H9 (cell line): Measurements from ENCODE around the gene NUDT4. TPM values are rescaled to one million over a fixed set of nuclear protein-coding genes. Genes with fewer than 3 reads are reported as not detected.

Experiments
- DNase-seq: peaks from one replicate; pipeline ENCODE4 v3.0.0-alpha.2; 2017
- H2AFZ ChIP-seq: one replicate; pipeline ENCODE4 v1.6.1; 2013; ENCODE audit warnings: mild to moderate bottlenecking, low read length, control low read depth, moderate library complexity
- H2AK5ac ChIP-seq: 2 replicates; pipeline ENCODE4 v1.6.1; 2013; ENCODE audit warnings: low read length, control low read depth, mixed read lengths; ENCODE audit not compliant: insufficient read length
- H2BK120ac ChIP-seq: one replicate; pipeline ENCODE4 v1.6.1; 2013; ENCODE audit warnings: low read depth, mild to moderate bottlenecking, low read length, control low read depth, inconsistent platforms; ENCODE audit not compliant: poor library complexity, severe bottlenecking
- H2BK12ac ChIP-seq: 2 replicates; pipeline ENCODE4 v1.6.1; 2013; ENCODE audit warnings: low read length, control low read depth, mixed read lengths, low read depth; ENCODE audit not compliant: insufficient read length
- H2BK15ac ChIP-seq: 2 replicates; pipeline ENCODE4 v1.6.1; 2013; ENCODE audit warnings: low read depth, low read length, control low read depth
- H2BK20ac ChIP-seq: one replicate; pipeline ENCODE4 v1.6.1; 2013; ENCODE audit warnings: low read depth, mild to moderate bottlenecking, low read length, control low read depth, inconsistent platforms; ENCODE audit not compliant: poor library complexity, severe bottlenecking
- H2BK5ac ChIP-seq: 2 replicates; pipeline ENCODE4 v1.6.1; 2013; ENCODE audit warnings: low read length, control low read depth, mixed read lengths; ENCODE audit not compliant: insufficient read length
- H3K14ac ChIP-seq: 2 replicates; pipeline ENCODE4 v1.6.1; 2013; ENCODE audit warnings: low read length, control low read depth; ENCODE audit not compliant: insufficient read depth
- H3K18ac ChIP-seq: 2 replicates; pipeline ENCODE4 v1.6.1; 2013; ENCODE audit warnings: low read depth, mild to moderate bottlenecking, mixed read lengths, low read length, control low read depth; ENCODE audit not compliant: insufficient read length
- H3K23ac ChIP-seq: 2 replicates; pipeline ENCODE4 v1.6.1; 2013; ENCODE audit warnings: low read length, control low read depth, mixed read lengths, low read depth; ENCODE audit not compliant: insufficient read length
- H3K23me2 ChIP-seq: 2 replicates; pipeline ENCODE4 v1.6.1; 2013; ENCODE audit warnings: low read depth, mild to moderate bottlenecking, mixed read lengths, low read length, control low read depth; ENCODE audit not compliant: insufficient read length, poor library complexity, severe bottlenecking
- H3K27ac ChIP-seq: 2 replicates; pipeline ENCODE4 v1.5.1; 2013; ENCODE audit warnings: low read length, control low read depth, mixed read lengths, low read depth; ENCODE audit not compliant: insufficient read length
- H3K27me3 ChIP-seq: 2 replicates; pipeline ENCODE4 v1.6.1; 2013; ENCODE audit warnings: low read length, control low read depth, inconsistent platforms; ENCODE audit not compliant: insufficient read depth
- H3K4ac ChIP-seq: 2 replicates; pipeline ENCODE4 v1.6.1; 2013; ENCODE audit warnings: low read depth, mild to moderate bottlenecking, control low read depth, inconsistent platforms, low read length, moderate library complexity
- H3K4me1 ChIP-seq: 2 replicates; pipeline ENCODE4 v1.6.1; 2013; ENCODE audit warnings: low read length, control low read depth, inconsistent platforms; ENCODE audit not compliant: insufficient read depth
- H3K4me2 ChIP-seq: 2 replicates; pipeline ENCODE4 v1.6.1; 2013; ENCODE audit warnings: low read length, control low read depth, mixed read lengths; ENCODE audit not compliant: insufficient read length, insufficient read depth
- H3K56ac ChIP-seq: 2 replicates; pipeline ENCODE4 v1.6.1; 2013; ENCODE audit warnings: low read depth, mild to moderate bottlenecking, mixed read lengths, low read length, control low read depth; ENCODE audit not compliant: insufficient read length
- H3K79me1 ChIP-seq: 2 replicates; pipeline ENCODE4 v1.6.1; 2013; ENCODE audit warnings: low read depth, mild to moderate bottlenecking, moderate library complexity, low read length, control low read depth, inconsistent platforms; ENCODE audit not compliant: insufficient read depth, poor library complexity, severe bottlenecking
- H3K79me2 ChIP-seq: 2 replicates; pipeline ENCODE4 v1.6.1; 2013; ENCODE audit warnings: low read length, control low read depth, inconsistent platforms; ENCODE audit not compliant: insufficient read depth
- H3K9ac ChIP-seq: 2 replicates; pipeline ENCODE4 v1.6.1; 2013; ENCODE audit warnings: low read length, control low read depth, mixed read lengths; ENCODE audit not compliant: insufficient read length; ENCODE audit errors: extremely low read depth
- H3K9me3 ChIP-seq: one replicate; pipeline ENCODE4 v1.6.1; 2013; ENCODE audit warnings: low read depth, low read length, inconsistent platforms; ENCODE audit not compliant: control insufficient read depth
- H3T11ph ChIP-seq: one replicate; pipeline ENCODE4 v1.6.1; 2013; ENCODE audit warnings: mild to moderate bottlenecking, low read length, control low read depth, inconsistent platforms
- H4K20me1 ChIP-seq: one replicate; pipeline ENCODE4 v1.6.1; 2013; ENCODE audit not compliant: control insufficient read depth, insufficient read length, insufficient read depth
- H4K5ac ChIP-seq: 2 replicates; pipeline ENCODE4 v1.6.1; 2013; ENCODE audit warnings: low read depth, mild to moderate bottlenecking, mixed read lengths, low read length, control low read depth; ENCODE audit not compliant: insufficient read length
- H4K8ac ChIP-seq: replicated peaks from 2 replicates; pipeline ENCODE4 v1.6.1; 2013; ENCODE audit warnings: low read length, control low read depth, mixed read lengths, low read depth; ENCODE audit not compliant: insufficient read length
- H4K91ac ChIP-seq: 2 replicates; pipeline ENCODE4 v1.6.1; 2013; ENCODE audit warnings: low read depth, mild to moderate bottlenecking, moderate library complexity, mixed read lengths, low read length, control low read depth; ENCODE audit not compliant: insufficient read length
- H3K27ac Mint-ChIP-seq, 3 experiments: 2 replicates in 2 of 3; 3 replicates in 1 of 3; pipeline ENCODE4 v1.8.0; 2020 to 2021; ENCODE audit warnings: mixed read lengths in 3 of 3, mild to moderate bottlenecking in 1 of 3, moderate library complexity in 1 of 3
- H3K27me3 Mint-ChIP-seq: 2 replicates; pipeline ENCODE4 v1.8.0; 2021; ENCODE audit warnings: low read depth, mild to moderate bottlenecking, moderate library complexity, mixed read lengths
- H3K36me3 Mint-ChIP-seq, 3 experiments: 2 replicates in 2 of 3; 3 replicates in 1 of 3; pipeline ENCODE4 v1.8.0; 2020 to 2021; ENCODE audit warnings: low read depth in 3 of 3, mixed read lengths in 3 of 3; ENCODE audit not compliant: insufficient read depth in 1 of 3
- H3K4me1 Mint-ChIP-seq, 2 experiments: 2 replicates each; pipeline ENCODE4 v1.8.0; 2020; ENCODE audit warnings: mixed read lengths in 2 of 2
- H3K4me3 Mint-ChIP-seq, 2 experiments: 2 replicates in 1 of 2; 3 replicates in 1 of 2; pipeline ENCODE4 v1.8.0; 2020 to 2021; ENCODE audit warnings: mild to moderate bottlenecking in 2 of 2, mixed read lengths in 2 of 2, moderate library complexity in 1 of 2
- H3K9me3 Mint-ChIP-seq, 2 experiments: 2 replicates in 1 of 2; 3 replicates in 1 of 2; pipeline ENCODE4 v1.8.0; 2020; ENCODE audit warnings: mild to moderate bottlenecking in 2 of 2, mixed read lengths in 2 of 2, moderate library complexity in 1 of 2
- CTCF ChIP-seq: fragments of 200-600 bp; sonication (generic); conservative IDR thresholded peaks from 3 replicates; pipeline ENCODE4 v1.8.0; 2021; ENCODE audit warnings: antibody characterized with exemption, mild to moderate bottlenecking
- WGBS: extraction: QIAGEN DNeasy Blood & Tissue Kit; methylation state at CpG from one replicate; pipeline ENCODE4 v1.1.7; 2013; ENCODE audit warnings: missing lambda C conversion rate, low lambda C conversion rate, mixed read lengths; ENCODE audit not compliant: insufficient read length; ENCODE audit errors: extremely low coverage; 5-methylcytosine and 5-hydroxymethylcytosine counted together
- total RNA-seq: library from RNA; stranded (reverse); gene quantifications from 2 replicates; pipeline ENCODE4 v1.2.1, GENCODE V29; 2021

The NUDT4 gene
- total RNA-seq, 1 experiment from 2014 or later: 40.6 TPM

GRCh38 chr12:93438266-93439050 lies 60.7 kb downstream of the NUDT4 start:
- no peak for TF ChIP-seq CTCF
- peaks cover 0 to 4% (median 3%) of the 10 kb centered on the region in 3 experiments; a peak in 2 of 7 replicates for H3K36me3 Mint-ChIP-seq
- peaks cover 42% of the 10 kb centered on the region in 2 experiments for H3K4me1 Mint-ChIP-seq
- Histone ChIP-seq H3K79me1 (no peaks in the 10 kb centered on the region), H3K4me2 (no peak overlapping the region), H2AFZ (no peak overlapping the region), H3K18ac (no peak overlapping the region), H4K20me1 (no peaks in the 10 kb centered on the region), H3K56ac (no peak overlapping the region), H3K9ac (no peak overlapping the region), H4K5ac (no peak overlapping the region), H3K23me2 (peaks cover 13% of the 10 kb centered on the region), H2BK15ac (no peak overlapping the region), H3K79me2 (peaks cover 70% of the 10 kb centered on the region), H3K27me3 (no peaks in the 10 kb centered on the region), H2AK5ac (no peak overlapping the region), H3T11ph (no peak overlapping the region), H4K91ac (no peak overlapping the region), H2BK12ac (no peak overlapping the region), H2BK20ac (no peak overlapping the region), H4K8ac (no peak overlapping the region), H2BK5ac (no peak overlapping the region), H3K4ac (no peak overlapping the region), H3K23ac (no peak overlapping the region), H3K14ac (no peak overlapping the region), H3K9me3 (no peaks in the 10 kb centered on the region), H3K4me1 (peaks cover 5% of the 10 kb centered on the region; the same call in 1 of the 2 replicates), H3K27ac (no peak overlapping the region), H2BK120ac (no peak overlapping the region)
- no CpG with 5 or more reads among the region's 3 CpGs for WGBS
- DNase-seq: no peak
- H3K9me3 Mint-ChIP-seq: peaks cover 0 to 4% of the 10 kb centered on the region in 2 experiments; a peak in 1 of 5 replicates
- no peaks in the 10 kb centered on the region for H3K27me3 Mint-ChIP-seq
- H3K27ac Mint-ChIP-seq: peak overlapping the region in 1 of 3 experiments; percentile 36; a peak in 2 of 7 replicates
- H3K4me3 Mint-ChIP-seq: no peak overlapping the region; a peak in 1 of 5 replicates
